ENCODE data around the gene BCR.

The BCR gene

DNA sequence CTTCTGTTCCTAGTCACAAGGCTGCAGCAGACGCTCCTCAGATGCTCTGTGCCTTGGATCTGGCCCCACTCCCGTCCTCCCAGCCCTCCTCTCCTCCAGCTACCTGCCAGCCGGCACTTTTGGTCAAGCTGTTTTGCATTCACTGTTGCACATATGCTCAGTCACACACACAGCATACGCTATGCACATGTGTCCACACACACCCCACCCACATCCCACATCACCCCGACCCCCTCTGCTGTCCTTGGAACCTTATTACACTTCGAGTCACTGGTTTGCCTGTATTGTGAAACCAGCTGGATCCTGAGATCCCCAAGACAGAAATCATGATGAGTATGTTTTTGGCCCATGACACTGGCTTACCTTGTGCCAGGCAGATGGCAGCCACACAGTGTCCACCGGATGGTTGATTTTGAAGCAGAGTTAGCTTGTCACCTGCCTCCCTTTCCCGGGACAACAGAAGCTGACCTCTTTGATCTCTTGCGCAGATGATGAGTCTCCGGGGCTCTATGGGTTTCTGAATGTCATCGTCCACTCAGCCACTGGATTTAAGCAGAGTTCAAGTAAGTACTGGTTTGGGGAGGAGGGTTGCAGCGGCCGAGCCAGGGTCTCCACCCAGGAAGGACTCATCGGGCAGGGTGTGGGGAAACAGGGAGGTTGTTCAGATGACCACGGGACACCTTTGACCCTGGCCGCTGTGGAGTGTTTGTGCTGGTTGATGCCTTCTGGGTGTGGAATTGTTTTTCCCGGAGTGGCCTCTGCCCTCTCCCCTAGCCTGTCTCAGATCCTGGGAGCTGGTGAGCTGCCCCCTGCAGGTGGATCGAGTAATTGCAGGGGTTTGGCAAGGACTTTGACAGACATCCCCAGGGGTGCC, 109.8 kb downstream of the BCR start:
- DNase-seq (ENCODE audit: low spot score), result no peak

DNA sequence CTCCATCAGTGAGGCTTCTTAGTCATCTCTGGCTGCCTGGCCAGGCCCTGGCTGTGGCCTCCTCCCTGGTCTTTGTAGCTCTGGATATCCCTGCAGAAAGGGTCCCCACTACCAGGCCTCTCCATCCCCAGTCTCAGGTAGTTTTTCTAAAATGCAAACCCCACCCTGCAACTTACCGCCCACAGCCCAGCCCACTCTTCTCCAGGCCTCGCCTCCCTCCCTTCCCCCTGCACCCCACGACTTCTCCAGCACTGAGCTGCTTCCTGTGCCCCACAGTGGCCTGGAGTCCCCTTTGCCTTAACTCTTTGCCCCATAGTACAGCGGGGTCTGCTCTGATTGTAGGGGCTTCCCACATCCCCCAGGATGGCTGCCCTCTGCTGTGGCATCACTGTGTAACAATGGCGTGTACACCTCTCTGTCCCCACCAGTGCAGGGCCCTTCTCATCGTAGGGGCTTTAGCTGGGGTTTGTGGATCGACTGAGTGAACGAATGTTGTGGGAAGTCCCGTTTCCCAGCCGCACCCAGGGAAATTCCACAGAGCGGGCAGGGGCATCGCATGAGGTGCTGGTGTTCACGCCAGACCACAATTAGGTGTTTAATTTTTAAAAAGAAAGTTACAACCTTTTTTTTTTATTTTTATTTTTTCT, 111.6 kb downstream of the BCR start:
- no peak for DNase-seq (ENCODE audit: low spot score)

DNA sequence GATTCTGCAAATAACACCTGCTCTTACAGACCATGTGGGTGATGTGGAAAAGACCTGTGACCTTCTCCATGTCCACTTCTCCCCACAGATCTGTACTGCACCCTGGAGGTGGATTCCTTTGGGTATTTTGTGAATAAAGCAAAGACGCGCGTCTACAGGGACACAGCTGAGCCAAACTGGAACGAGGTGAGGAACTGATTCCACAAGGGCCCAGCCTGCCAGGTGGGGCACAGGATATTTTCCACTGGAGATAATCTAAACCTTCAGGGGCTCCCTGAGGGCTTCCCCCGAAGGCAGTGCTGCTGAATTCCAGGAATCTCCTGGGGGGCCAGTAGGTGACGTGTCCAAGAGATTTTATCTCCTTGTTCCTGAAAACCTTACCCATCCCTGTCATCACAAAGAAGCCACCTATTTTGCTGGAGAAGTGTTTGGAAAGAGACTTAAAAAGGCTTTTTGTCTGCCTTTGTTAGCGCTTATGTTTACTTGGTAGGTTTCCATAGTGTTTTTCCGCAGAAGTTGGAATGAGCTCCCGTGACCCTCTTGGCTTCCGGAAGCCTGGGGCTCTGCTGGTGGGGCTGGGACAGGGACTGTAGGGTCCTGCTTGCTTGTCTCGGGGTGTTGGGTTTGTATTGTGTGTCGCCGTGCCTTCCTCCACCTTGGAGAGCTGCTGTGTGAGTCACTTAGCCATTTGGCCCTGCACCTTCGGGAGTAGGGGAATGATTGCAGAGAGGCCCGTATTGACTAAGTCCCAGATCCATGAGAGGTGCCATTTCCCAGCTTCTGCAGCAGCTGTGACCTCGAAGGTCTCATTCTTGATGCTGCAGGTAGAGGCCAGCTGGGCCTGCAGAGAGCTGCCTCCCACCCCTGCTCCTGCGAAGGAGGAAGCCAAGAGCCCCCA, 112.4 kb downstream of the BCR start:
- no peak for DNase-seq (ENCODE audit: low spot score)

DNA sequence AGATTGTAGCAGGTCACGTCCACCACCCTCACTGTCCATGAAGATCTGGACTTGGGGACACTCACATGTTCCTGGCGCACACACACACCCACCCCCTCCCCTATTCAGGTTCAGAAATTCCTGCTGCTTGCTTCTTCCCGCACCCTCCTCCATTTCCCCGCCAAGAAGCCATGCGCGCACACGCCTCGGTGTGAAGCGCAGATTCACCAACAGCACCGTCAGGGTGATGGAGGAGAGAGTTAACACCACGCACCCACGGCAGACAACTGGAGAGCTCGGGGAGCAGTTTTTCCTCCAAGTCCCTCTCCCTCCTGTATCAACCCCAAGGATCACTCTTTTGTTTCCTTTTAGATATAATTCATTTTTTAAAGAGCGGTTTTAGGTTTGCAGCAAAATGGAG, 113.4 kb downstream of the BCR start:
- no peak for DNase-seq (ENCODE audit: low spot score)

DNA sequence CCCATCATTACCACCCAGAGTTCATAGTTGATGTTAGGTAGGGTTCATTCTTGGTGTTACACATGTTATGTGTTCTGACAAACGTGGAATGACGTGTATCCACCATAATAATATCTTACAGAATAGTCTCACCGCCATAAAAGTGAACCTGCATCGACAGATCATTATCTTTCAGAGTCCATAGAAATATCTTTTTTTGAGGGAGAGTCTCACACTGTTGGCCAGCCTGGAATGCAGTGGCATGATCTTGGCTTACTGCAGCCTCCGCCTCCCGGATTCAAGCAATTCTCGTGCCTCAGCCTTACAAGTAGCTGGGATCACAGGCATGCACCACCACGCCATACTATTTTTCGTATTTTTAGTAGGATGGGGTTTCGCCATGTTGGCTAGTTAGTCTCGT, 113.9 kb downstream of the BCR start:
- DNase-seq (ENCODE audit: low spot score), result no peak

DNA sequence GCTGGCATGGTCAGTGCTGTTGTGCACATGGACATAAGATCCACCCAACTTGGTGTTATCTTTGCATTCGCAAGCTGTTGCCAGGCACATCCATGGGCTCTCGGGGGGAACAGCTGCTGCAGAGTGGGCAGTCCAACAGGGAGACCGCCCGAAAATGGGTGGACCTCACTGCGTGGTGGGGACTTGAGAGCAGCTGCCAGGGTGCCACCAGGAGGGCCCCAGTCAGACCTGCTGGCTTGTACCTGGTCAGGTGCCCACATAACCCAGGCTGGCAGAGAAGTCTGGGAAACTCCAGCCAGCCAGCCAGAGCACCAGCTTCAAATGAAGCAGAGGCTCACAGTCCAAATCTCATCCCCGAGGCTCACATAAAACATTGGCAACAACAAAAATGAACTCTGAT, 120.2 kb downstream of the BCR start:
- DNase-seq (ENCODE audit: low spot score), result no peak

DNA sequence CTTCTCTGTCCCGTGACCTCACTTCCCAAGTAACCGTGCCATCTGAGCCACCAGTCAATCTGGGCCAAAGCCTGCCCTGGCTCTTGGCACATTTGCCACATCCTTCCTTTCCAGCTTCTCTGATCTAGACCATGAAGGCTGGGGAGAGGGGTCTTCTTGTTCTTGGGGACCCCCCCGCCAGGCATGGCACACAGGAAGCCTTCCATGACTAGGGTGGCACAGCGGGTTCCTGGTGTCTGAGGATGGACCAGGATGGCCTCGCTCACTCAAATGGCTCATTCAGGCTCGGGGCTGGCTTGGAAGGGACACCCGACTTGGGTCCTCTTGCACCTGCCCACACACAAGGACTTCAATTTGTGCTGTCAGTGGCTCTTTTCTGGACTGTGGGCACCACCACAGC, 121.3 kb downstream of the BCR start:
- no peak for DNase-seq (ENCODE audit: low spot score)

DNA sequence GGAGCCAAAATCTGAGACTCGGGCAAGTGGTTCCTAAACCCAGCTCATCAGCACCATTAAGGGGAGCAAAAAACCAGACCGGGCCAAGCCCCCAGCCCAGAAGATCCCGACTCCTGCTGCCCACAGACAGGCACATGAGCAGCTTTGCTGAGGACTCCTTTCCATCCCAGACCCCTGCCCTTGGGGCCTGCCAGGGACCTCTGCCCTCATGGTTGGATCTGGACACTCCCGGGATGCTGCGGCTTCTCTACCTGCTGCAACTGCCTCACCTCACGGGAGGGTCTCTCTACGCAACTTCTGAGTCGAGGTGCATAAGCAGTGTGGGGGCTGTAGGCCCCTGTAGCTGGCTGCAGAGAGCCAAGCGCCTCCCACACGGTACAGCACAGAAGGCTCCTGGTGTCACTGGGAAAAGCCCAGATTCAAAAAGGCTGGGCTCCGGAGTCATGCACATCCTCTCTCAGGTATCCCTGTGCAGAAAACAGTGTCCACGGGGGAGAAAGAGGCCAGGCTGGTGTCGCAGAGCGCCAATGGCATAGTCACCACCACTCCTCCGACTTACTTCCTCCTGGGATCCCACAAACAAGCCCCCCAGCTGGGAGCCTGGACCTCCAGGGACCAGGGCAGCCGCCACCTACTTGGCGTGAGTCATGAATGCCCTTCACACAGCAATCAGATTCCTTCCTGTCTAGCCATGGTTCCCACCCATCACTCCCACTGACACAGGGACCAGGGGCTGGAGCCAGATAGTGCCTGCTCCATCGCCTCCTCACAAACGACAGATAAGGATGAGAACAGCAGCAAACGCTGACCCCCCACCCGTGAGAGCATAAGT, 122.1 kb downstream of the BCR start:
- DNase-seq (ENCODE audit: low spot score), result no peak

DNA sequence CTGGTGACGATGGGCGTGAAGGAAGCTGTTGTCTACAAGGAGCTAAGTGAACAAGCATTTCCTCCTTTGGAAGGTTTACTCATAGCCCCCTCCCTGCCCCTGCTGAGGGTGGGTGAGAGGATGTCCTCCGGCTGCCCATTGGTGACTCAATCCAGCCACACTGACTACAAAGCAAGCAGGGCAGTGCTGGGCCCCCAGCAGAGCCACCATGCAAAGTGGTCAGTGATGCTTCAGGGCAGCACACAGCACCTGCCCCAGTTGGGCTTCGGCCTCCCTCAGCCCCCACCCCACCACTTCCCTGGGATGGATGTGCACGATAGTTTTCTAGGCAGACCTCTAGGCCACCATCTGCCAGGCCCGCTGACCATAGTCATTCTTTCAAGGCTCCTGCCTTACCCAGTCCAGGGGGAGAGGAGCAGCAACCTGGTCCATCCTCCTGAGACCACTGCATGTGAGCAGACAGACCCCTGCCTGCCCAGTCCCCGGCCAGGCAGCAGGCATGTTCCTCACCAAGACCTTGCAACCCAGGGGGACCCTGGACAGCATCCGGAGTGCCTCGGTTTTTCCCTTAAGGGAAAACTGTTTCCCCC, 125.1 kb downstream of the BCR start:
- peak; percentile 58 for DNase-seq (ENCODE audit: low spot score)

DNA sequence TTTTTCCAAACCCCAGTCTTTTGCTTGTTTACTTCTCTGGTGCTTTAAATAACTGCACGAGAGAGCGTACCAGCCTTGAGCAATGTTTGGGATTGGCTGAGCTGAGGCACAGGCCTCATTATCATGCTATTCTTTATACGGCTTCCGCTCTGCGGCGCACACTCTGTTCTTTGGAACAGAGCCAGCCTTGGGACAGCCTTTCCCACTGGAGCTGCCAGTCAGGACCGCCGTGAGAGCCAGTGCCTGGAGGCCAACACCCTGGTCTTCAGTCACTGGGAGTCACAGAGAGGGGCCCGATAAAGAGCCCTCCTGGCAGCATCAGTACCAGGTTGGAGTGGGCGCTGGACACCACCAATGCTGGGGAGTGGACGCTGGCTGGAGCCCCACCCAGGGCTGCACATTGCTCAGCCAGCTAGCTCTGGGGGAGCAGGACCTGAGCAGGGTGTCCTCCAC, 125.6 kb downstream of the BCR start:
- DNase-seq (ENCODE audit: low spot score), result peak; percentile 60

DNA sequence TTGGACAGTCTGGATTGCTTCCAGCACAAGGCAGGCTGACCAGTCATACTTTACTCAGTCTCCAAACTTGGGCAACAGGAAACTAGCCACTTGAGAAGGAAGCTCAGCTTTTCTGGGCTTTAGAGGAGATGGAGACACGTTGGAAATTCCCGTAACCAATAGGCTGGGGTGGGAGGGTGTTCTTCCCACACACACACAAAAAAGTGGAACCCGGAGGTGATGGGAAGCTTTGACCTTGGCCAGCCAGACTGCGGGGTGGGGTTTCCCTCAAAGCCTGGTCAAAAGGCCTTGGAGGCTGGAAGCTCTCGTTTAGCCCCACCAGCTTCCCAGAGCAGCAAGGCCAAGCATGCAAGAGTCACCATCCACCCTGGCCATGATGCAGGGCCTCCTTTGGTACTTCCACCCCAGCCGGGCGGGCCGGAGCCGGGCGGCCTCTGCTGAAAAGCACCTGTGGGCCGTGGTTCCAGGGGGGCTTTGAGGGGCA, 126.2 kb downstream of the BCR start:
- peak; percentile 36 for DNase-seq (ENCODE audit: low spot score)

DNA sequence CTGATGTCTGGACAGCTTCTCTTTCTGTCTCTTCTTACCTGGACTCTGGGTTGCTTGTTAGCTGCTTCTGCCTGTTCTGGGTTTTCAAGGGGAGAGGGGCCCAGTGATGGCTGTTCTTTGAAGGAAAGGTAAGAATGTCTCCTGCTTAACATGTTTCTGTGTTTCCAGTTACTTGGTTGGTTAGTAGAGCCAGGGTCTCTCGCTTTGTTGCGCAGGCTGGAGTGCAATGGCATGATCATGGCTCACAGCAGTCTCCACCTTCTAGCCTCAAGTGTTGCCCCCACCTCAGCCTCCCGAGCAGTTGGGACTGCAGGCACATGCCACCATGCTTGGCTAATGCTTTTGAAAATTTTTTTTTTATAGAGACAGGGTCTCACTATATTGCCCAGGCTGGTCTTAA, 126.6 kb downstream of the BCR start:
- no peak for DNase-seq (ENCODE audit: low spot score)

DNA sequence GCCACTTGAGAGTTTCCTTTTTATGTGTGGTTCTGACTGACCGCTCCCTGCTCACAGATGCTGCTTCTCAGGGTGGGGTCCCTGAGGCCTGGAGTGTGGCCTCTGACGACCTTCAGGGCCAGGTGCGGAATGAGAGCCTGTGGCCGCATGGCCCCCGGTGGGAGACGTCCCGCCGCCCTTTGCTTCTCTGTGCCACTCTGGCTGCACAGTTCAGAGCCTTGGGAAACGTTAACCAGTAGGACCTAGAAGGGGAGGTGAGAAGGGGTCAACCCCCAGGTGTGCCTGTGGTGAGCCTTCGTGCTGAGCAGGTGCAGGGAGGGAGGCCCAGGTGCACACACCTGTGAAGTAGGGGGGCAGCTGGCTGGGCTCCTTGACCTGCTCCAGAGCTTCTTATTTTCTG, 127.2 kb downstream of the BCR start:
- DNase-seq (ENCODE audit: low spot score), result peak; percentile 8

DNA sequence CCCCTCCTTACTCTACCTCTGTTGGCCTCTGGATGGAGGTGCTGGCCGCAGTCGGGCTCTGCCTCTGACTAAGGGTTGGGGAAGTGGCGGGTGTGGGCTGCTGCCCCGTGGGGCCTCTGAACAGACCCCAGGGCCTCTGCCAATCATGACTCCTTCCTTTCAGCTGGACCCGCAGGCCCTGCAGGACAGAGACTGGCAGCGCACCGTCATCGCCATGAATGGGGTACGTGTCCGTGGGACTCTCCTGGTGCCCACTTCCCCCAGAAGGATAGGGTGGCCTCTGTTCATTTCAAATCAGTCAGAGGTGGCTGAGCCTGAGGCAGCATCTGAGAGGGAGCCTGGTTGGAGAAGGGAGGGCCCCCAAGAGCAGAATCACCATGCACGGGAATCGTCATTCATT, 129.0 kb downstream of the BCR start:
- DNase-seq (ENCODE audit: low spot score), result peak; percentile 12

DNA sequence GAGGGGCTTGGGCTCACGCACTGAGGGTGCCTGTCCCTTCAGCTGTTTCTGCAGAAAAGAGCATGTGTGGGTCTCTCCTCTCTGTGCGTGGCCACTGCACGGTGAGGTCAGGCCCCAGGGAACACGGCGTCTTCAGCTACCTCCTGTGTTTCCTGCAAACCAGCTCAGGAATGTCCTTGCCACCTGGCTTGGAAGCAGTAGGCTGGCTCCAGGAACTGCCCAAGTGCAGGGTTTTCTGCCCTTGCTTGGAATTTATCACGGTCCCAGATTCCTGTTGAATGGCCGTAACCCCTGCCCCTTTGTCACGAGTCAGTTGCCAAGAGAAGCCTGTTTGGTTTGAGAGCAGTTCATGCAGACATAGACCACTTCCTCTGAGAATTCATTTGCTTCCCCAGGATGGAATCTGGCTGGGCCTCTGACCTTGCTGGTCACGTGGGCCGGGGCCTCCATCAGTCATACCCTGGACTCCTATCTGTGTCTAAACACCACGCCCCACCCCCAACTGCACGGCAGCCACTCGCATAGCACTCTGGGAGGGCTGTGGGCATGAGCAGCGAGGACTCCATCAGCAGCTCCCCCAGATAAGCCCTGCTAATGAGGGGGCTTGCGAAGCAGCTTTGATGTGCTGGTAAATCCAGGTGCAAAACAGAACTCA, 130.3 kb downstream of the BCR start:
- DNase-seq (ENCODE audit: low spot score), result peak; percentile 34

DNA sequence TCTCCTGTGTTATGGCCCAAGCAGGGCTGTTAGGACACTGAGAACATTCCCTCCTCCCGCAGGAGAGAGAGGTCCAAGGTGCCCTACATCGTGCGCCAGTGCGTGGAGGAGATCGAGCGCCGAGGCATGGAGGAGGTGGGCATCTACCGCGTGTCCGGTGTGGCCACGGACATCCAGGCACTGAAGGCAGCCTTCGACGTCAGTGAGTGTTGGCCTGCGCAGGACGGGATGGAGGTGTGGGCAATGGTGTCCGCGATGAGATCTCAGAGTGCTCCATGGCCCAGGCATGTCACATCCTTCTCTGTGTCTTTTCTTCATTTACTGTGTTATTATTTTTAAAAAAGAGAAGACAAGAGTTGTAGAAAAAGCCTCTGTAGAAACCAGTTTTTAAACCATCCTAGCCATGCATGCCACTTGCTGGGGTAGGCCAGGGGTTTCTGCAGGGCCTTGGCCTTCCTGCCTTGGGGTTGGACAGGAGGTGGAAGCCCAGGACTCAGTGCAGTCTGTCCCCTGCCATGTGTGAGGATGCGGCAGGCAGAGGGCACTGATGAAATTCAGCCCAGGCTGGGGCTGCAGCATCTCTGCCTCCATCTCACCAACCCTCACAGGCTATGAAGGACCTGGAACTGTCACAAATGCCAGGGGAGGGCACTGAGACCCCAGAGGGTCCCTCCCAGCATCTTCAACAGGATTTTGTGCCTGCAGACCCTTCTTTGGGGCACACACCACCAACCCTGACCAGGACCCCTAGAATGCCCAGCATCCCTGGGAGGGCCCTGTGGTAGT, 131.5 kb downstream of the BCR start:
- DNase-seq (ENCODE audit: low spot score), result peak; percentile 17

DNA sequence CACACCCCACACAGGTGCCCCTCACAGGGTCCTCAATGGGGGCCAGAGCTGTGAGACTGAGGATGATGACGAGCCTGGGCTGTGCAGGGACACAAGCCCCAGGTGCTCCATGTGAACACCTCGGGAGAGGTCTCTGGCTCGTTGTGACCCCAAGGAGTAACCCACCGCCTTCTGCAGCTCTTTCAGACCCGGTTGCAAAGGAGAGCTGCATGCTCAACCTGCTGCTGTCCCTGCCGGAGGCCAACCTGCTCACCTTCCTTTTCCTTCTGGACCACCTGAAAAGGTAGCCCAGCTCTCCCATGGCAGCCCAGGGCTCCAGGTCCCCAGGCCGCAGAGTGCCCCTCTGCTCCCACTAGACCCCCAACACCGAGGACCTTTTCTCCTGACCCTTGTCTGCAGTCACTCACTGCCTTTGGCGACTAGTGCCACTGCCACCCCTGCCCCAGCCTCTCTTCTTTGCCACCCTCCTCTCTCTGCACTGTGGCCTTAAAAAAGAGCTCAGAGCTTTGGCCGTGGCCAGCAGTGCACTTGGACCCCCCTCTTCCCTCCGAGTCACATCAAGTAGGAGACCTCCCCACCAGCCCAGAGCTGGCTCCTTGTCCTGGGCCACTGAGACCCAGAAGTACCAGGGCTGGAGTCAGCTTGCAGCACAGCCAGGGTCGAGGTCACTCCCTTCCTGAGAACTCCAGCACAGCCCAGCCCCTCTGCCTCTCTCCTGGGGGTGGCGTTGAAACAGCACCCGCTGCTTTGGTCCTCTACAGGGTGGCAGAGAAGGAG, 133.7 kb downstream of the BCR start:
- peak; percentile 44 for DNase-seq (ENCODE audit: low spot score)

DNA sequence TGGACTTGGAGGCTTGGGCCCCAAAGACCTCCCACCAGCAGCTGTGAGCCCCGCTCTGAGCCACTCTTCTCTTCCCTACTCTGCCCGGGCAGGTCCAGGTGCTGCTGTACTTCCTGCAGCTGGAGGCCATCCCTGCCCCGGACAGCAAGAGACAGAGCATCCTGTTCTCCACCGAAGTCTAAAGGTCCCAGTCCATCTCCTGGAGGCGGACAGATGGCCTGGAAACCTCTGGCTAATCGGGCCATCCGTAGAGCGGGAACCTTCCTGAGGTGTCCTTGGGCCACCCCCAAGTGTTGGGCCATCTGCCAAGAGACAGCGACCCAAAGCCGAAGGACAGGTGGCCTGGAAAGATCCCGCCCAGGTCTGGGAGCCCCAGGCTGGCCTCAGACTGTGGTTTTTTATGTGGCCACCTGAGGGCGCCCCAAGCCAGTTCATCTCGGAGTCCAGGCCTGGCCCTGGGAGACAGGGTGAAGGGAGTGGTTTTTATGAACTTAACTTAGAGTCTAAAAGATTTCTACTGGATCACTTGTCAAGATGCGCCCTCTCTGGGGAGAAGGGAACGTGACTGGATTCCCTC, 135.1 kb downstream of the BCR start:
- peak; percentile 79 for DNase-seq (ENCODE audit: low spot score)

Measured in left forelimb (tissue), 1 donor.